H1 (cell line): ENCODE measurements around the gene OLFM2. TPM values are rescaled to one million over a fixed set of nuclear protein-coding genes. Genes with fewer than 3 reads are reported as not detected.

ENCODE experiments used
- CBX5 ChIP-seq: fragments of 300-800, 300-1000 bp; sonication (generic); IDR thresholded peaks from 2 replicates; pipeline ENCODE4 v1.7.1; 2016; ENCODE audit warnings: antibody characterized with exemption, low read length, low read depth
- CTBP2 ChIP-seq: IDR thresholded peaks from 2 replicates; pipeline ENCODE4 v1.7.0; 2011; ENCODE audit warnings: borderline replicate concordance, mild to moderate bottlenecking, moderate library complexity, mixed read lengths, low read length; ENCODE audit not compliant: insufficient read depth, insufficient read length
- GTF2F1 ChIP-seq: IDR thresholded peaks from 2 replicates; pipeline ENCODE4 v1.6.1; 2012; ENCODE audit warnings: low read depth, low read length, improper control_type of control experiment, borderline replicate concordance
- RAD21 ChIP-seq, 2 experiments: IDR thresholded peaks in 1 of 2; conservative IDR thresholded peaks in 1 of 2; 2 replicates each; pipeline ENCODE4 v1.6.1; 2011; ENCODE audit warnings: low read depth in 2 of 2, low read length in 2 of 2, improper control_type of control experiment in 1 of 2, inconsistent platforms in 1 of 2, mild to moderate bottlenecking in 1 of 2, moderate library complexity in 1 of 2
- YY1 ChIP-seq: IDR thresholded peaks from 2 replicates; pipeline ENCODE4 v1.6.1; 2011; ENCODE audit warnings: low read depth, mild to moderate bottlenecking, low read length
- polyA plus RNA-seq, 7 experiments: library from polyadenylated mRNA; depleted of rRNA in 3 of 7; stranded (reverse) in 5 of 7; unstranded in 2 of 7; fragments of >200 nt in 5 of 7; fragments of 200-250 nt in 2 of 7; gene quantifications; 1 replicate in 5 of 7; 2 replicates in 1 of 7; 4 replicates in 1 of 7; pipeline versions ENCODE4 v1.2.1 to v1.2.3, GENCODE V29; 2011 to 2013; ENCODE audit warnings: missing spikeins in 2 of 7, mixed read lengths in 2 of 7
- total RNA-seq: library from RNA; stranded (reverse); fragmentation: NEBNext Ultra II Directional; extraction: Animal tissue kit (Norgen Biotek cat#: 25700); gene quantifications from 2 replicates; pipeline ENCODE4 v1.2.1, GENCODE V29; 2021

OLFM2 gene
- total and polyA plus RNA-seq, 2 of the 8 experiments (the other 6 are each of a cell fraction or from before 2014, with no cell fraction given) = 68.2 to 151 TPM

DNA sequence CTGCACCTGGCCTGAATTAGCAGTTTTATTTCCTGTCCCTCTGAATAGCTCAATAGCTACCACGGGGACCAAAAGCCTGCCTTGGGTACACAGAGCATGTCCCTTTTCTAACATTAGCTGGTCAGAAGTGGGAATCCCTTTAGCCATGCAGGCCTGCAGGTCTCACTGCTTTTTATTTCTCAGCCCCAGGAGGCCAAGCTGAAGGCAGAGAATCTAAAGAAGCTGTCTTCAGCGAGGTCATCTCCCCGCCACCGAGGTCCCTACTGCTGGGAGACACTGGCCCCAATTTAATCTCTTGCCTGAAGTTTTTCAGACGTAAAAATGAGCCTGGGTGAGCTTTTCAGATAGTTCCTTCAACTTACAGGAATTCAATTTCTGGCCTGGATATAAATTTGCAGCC, 60.5 kb downstream of the OLFM2 start (continued):
- TF ChIP-seq RAD21 (IDR thresholded peaks at IDR 0.05 in 1 of 2, conservative IDR thresholded peaks at IDR 0.05 in 1 of 2; ENCODE audit: low read depth in 2 of 2, low read length in 2 of 2) (no peak), CBX5 (no peak), YY1 (no peak), CTBP2 (no peak), GTF2F1 (no peak)
